Left ventricle myocardium inferior (tissue), 1 donor: Measurements from ENCODE around the gene WDFY4. TPM values are rescaled to one million over a fixed set of nuclear protein-coding genes. Genes with fewer than 3 reads are reported as not detected.

Source experiments
- DNase-seq: peaks from one replicate; pipeline ENCODE4 v3.0.0-alpha.2; 2020
- H3K27ac ChIP-seq: fragments of 200-600 bp; replicated peaks from 2 replicates; pipeline ENCODE4 v1.8.0; 2021
- H3K27me3 ChIP-seq: fragments of 200-600 bp; 2 replicates; pipeline ENCODE4 v1.8.0; 2021; ENCODE audit warnings: low read depth
- H3K36me3 ChIP-seq: fragments of 200-600 bp; 2 replicates; pipeline ENCODE4 v1.8.0; 2021
- H3K4me1 ChIP-seq: fragments of 200-600 bp; 2 replicates; pipeline ENCODE4 v1.8.0; 2021
- H3K4me3 ChIP-seq: fragments of 200-600 bp; 2 replicates; pipeline ENCODE4 v1.8.0; 2021; ENCODE audit warnings: mild to moderate bottlenecking, moderate library complexity
- H3K9me3 ChIP-seq: fragments of 200-600 bp; replicated peaks from 2 replicates; pipeline ENCODE4 v1.8.0; 2021
- CTCF ChIP-seq: fragments of 200-600 bp; IDR thresholded peaks from 2 replicates; pipeline ENCODE4 v1.8.0; 2021; ENCODE audit warnings: antibody characterized with exemption, mild to moderate bottlenecking, borderline replicate concordance
- intact Hi-C: fragments of 100-400 bp; cut with micrococcal nuclease; formaldehyde crosslinking; loops from one replicate; pipeline ENCODE4 v1.11.0; 2022
- total RNA-seq: library from RNA; stranded (reverse); fragmentation: NEBNext Ultra II Directional; extraction: Animal tissue kit (Norgen Biotek cat#: 25700); gene quantifications from one replicate; pipeline ENCODE4 v1.2.1, GENCODE V29; 2021
- donor health status: DM: no; HTN: yes; CAD: no; lungs with severe emphysema.

The WDFY4 gene
- total RNA-seq, 1 donor from 2014 or later, result 1.5 TPM

- no peak for TF ChIP-seq CTCF
- DNase-seq, result no peak
- intact Hi-C loops, result no loop called here
- Histone ChIP-seq H3K27ac (no peak overlapping the region), H3K4me3 (no peak overlapping the region), H3K9me3 (peaks cover 8% of the 10 kb centered on the region), H3K4me1 (peaks cover 12% of the 10 kb centered on the region), H3K27me3 (no peaks in the 10 kb centered on the region), H3K36me3 (no peaks in the 10 kb centered on the region)
Observed at GRCh38 chr10:48786606-48787282, 102.1 kb downstream of the WDFY4 start.

- Histone ChIP-seq H3K27me3 (no peaks in the 10 kb centered on the region), H3K4me1 (peaks cover 16% of the 10 kb centered on the region), H3K36me3 (no peaks in the 10 kb centered on the region), H3K27ac (no peak overlapping the region), H3K9me3 (peaks cover 8% of the 10 kb centered on the region), H3K4me3 (no peak overlapping the region)
- DNase-seq, result no peak
- TF ChIP-seq CTCF, result no peak
- intact Hi-C loops, result no loop called here
Observed at GRCh38 chr10:48788554-48788953, 103.9 kb downstream of the WDFY4 start.

- Histone ChIP-seq H3K9me3 (peaks cover 8% of the 10 kb centered on the region), H3K27me3 (no peaks in the 10 kb centered on the region), H3K27ac (no peak overlapping the region), H3K4me3 (no peak overlapping the region), H3K4me1 (peaks cover 21% of the 10 kb centered on the region), H3K36me3 (no peaks in the 10 kb centered on the region)
- no peak for DNase-seq
- intact Hi-C loops, result no loop called here
- no peak for TF ChIP-seq CTCF
Observed at GRCh38 chr10:48789486-48790456, 105.1 kb downstream of the WDFY4 start.

GRCh38 chr10:48790457-48791044 lies 105.9 kb downstream of the WDFY4 start:
- H3K27me3 ChIP-seq, result no peaks in the 10 kb centered on the region
- H3K4me3 ChIP-seq, result no peak overlapping the region
- H3K27ac ChIP-seq, result no peak overlapping the region
- no peak for TF ChIP-seq CTCF
- intact Hi-C loops, result no loop called here
- DNase-seq, result no peak
- peaks cover 6% of the 10 kb centered on the region for H3K9me3 ChIP-seq
- H3K4me1 ChIP-seq, result peaks cover 21% of the 10 kb centered on the region
- no peaks in the 10 kb centered on the region for H3K36me3 ChIP-seq

GRCh38 chr10:48791267-48791928 lies 106.7 kb downstream of the WDFY4 start:
- Histone ChIP-seq H3K27me3 (no peaks in the 10 kb centered on the region), H3K36me3 (no peaks in the 10 kb centered on the region), H3K9me3 (no peaks in the 10 kb centered on the region), H3K4me3 (no peak overlapping the region), H3K27ac (no peak overlapping the region), H3K4me1 (peaks cover 21% of the 10 kb centered on the region)
- DNase-seq, result no peak
- no peak for TF ChIP-seq CTCF
- intact Hi-C loops, result no loop called here
